SK-N-SH (cell line): Measurements from ENCODE around the gene RIT1. TPM values are rescaled to one million over a fixed set of nuclear protein-coding genes. Genes with fewer than 3 reads are reported as not detected.

Experiments
- CTCF ChIA-PET: fragments of 300-600, 350-600 bp; formaldehyde crosslinking; extraction: SDS; loops from one replicate; lab custom pipeline; 2021; lab: Yijun Ruan, JAX
- POLR2A ChIA-PET: fragments of 350-600 bp; sonication (Branson Sonifier 250); formaldehyde crosslinking; extraction: SDS; loops from one replicate; lab custom pipeline; 2020; ENCODE audit warnings: antibody characterized with exemption, inconsistent platforms; lab: Yijun Ruan, JAX
- DNase-seq: peaks from one replicate; pipeline ENCODE4 v3.0.0; 2012
- H2AFZ ChIP-seq: fragments of 200-600 bp; sonication (generic); 2 replicates; pipeline ENCODE4 v1.8.1; 2016; ENCODE audit warnings: antibody characterized with exemption, mild to moderate bottlenecking, low read depth
- H3F3A ChIP-seq: fragments of 200-600 bp; sonication (generic); replicated peaks from 2 replicates; pipeline ENCODE3; 2016; ENCODE audit warnings: antibody characterized with exemption, mild to moderate bottlenecking; ENCODE audit not compliant: insufficient read depth
- H3K27ac ChIP-seq, 2 experiments: fragments of 200-500 bp in 1 of 2; fragments of 200-600 bp in 1 of 2; sonication (Bioruptor generic) in 1 of 2; sonication (generic), shearing (Covaris generic) in 1 of 2; 2 replicates each; pipeline versions ENCODE4 v1.5.1 to v1.6.1; 2014 to 2016; ENCODE audit warnings: low read depth in 2 of 2, inconsistent platforms in 1 of 2, low read length in 1 of 2, mild to moderate bottlenecking in 1 of 2, mixed read lengths in 1 of 2
- H3K27me3 ChIP-seq: fragments of 200-600 bp; sonication (generic), shearing (Covaris generic); 2 replicates; pipeline ENCODE4 v1.6.1; 2016; ENCODE audit warnings: mixed run types; ENCODE audit not compliant: insufficient read depth
- H3K36me3 ChIP-seq, 2 experiments: fragments of 200-500 bp in 1 of 2; fragments of 200-600 bp in 1 of 2; sonication (Bioruptor generic) in 1 of 2; sonication (generic) in 1 of 2; replicated peaks in 1 of 2; 2 replicates each; pipeline versions ENCODE3 to v1.5.1; 2014 to 2016; ENCODE audit warnings: low read length in 1 of 2, mild to moderate bottlenecking in 1 of 2; ENCODE audit not compliant: insufficient read depth in 2 of 2, control insufficient read depth in 1 of 2
- H3K4me1 ChIP-seq, 2 experiments: fragments of 200-500 bp in 1 of 2; fragments of 200-600 bp in 1 of 2; sonication (Bioruptor generic) in 1 of 2; sonication (generic), shearing (Covaris generic) in 1 of 2; 2 replicates each; pipeline versions ENCODE4 v1.5.1 to v1.6.1; 2014 to 2016; ENCODE audit warnings: low read depth in 1 of 2, low read length in 1 of 2, mixed run types in 1 of 2; ENCODE audit not compliant: insufficient read depth in 2 of 2, control insufficient read depth in 1 of 2
- H3K4me2 ChIP-seq: fragments of 200-600 bp; sonication (generic), shearing (Covaris generic); 2 replicates; pipeline ENCODE4 v1.6.1; 2017; ENCODE audit warnings: mixed run types
- H3K4me3 ChIP-seq, 2 experiments: fragments of 200-500 bp in 1 of 2; fragments of 200-600 bp in 1 of 2; sonication (Bioruptor generic) in 1 of 2; sonication (generic), shearing (Covaris generic) in 1 of 2; 2 replicates each; pipeline versions ENCODE4 v1.5.1 to v1.8.1; 2014 to 2016; ENCODE audit warnings: low read depth in 2 of 2, inconsistent platforms in 1 of 2, low read length in 1 of 2, mild to moderate bottlenecking in 1 of 2, mixed read lengths in 1 of 2, moderate library complexity in 1 of 2
- H3K79me2 ChIP-seq: fragments of 200-600 bp; sonication (generic); 2 replicates; pipeline ENCODE4 v1.8.1; 2017; ENCODE audit warnings: mild to moderate bottlenecking; ENCODE audit not compliant: insufficient read depth
- H3K9ac ChIP-seq: fragments of 200-600 bp; sonication (generic); 2 replicates; pipeline ENCODE4 v1.6.1; 2017; ENCODE audit warnings: mixed run types
- H3K9me2 ChIP-seq: fragments of 200-600 bp; sonication (generic); 2 replicates; pipeline ENCODE4 v1.6.1; 2017; ENCODE audit warnings: mixed run types
- H3K9me3 ChIP-seq: fragments of 200-600 bp; sonication (generic); 2 replicates; pipeline ENCODE4 v1.6.1; 2017; ENCODE audit warnings: mixed run types, mild to moderate bottlenecking, moderate library complexity
- H4K20me1 ChIP-seq: fragments of 200-600 bp; sonication (generic); 2 replicates; pipeline ENCODE4 v1.6.1; 2017; ENCODE audit warnings: mild to moderate bottlenecking, mixed run types; ENCODE audit not compliant: insufficient read depth
- CHD2 ChIP-seq: fragments of 150-350 bp; IDR thresholded peaks from 2 replicates; pipeline ENCODE4 v1.6.1; 2018; ENCODE audit warnings: low read length; ENCODE audit not compliant: partially characterized antibody
- CTCF ChIP-seq: fragments of 200-600 bp; sonication (generic); IDR thresholded peaks from 2 replicates; pipeline ENCODE4 v1.6.1; 2017; ENCODE audit warnings: antibody characterized with exemption, mild to moderate bottlenecking, moderate library complexity
- ELF1 ChIP-seq: IDR thresholded peaks from 2 replicates; pipeline ENCODE4 v1.4.0; 2012
- EZH2phosphoT487 ChIP-seq: fragments of 200-600 bp; sonication (generic); IDR thresholded peaks from 2 replicates; pipeline ENCODE4 v1.6.1; 2017; ENCODE audit warnings: low read depth, mixed run types, mild to moderate bottlenecking, antibody characterized with exemption, moderate library complexity, borderline replicate concordance
- FOXJ3 ChIP-seq: sonication (generic); formaldehyde crosslinking; IDR thresholded peaks from 2 replicates; pipeline ENCODE4 v1.5.1; 2020; ENCODE audit warnings: mild to moderate bottlenecking, missing genetic modification reagents
- FOXM1 ChIP-seq: IDR thresholded peaks from 2 replicates; pipeline ENCODE4 v1.4.0; 2012; ENCODE audit warnings: low read depth, mild to moderate bottlenecking
- GABPA ChIP-seq: IDR thresholded peaks from 2 replicates; pipeline ENCODE4 v1.4.0; 2012; ENCODE audit warnings: low read depth, mild to moderate bottlenecking
- GATA2 ChIP-seq: sonication (generic); formaldehyde crosslinking; IDR thresholded peaks from 2 replicates; pipeline ENCODE4 v1.5.0; 2020; ENCODE audit warnings: mild to moderate bottlenecking, missing genetic modification reagents
- IRF3 ChIP-seq: fragments of 150-350 bp; IDR thresholded peaks from 2 replicates; pipeline ENCODE4 v1.6.1; 2016; ENCODE audit warnings: mild to moderate bottlenecking, low read depth, low read length
- JUND ChIP-seq: IDR thresholded peaks from 2 replicates; pipeline ENCODE4 v1.4.0; 2012
- MAX ChIP-seq: IDR thresholded peaks from 2 replicates; pipeline ENCODE4 v1.4.0; 2012; ENCODE audit warnings: low read depth
- MEF2A ChIP-seq: IDR thresholded peaks from 2 replicates; pipeline ENCODE4 v1.4.0; 2012; ENCODE audit warnings: low read depth, borderline replicate concordance
- MXI1 ChIP-seq: IDR thresholded peaks from 2 replicates; pipeline ENCODE4 v1.6.1; 2012; ENCODE audit warnings: mild to moderate bottlenecking, low read depth, low read length, improper control_type of control experiment
- NRF1 ChIP-seq: IDR thresholded peaks from 2 replicates; pipeline ENCODE4 v1.6.1; 2012; ENCODE audit warnings: low read depth, mild to moderate bottlenecking, low read length
- RAD21 ChIP-seq: IDR thresholded peaks from 2 replicates; pipeline ENCODE4 v1.6.1; 2012; ENCODE audit warnings: mild to moderate bottlenecking, low read length
- REST ChIP-seq: IDR thresholded peaks from 2 replicates; pipeline ENCODE4 v1.6.1; 2012; ENCODE audit warnings: mild to moderate bottlenecking, low read depth, low read length, moderate library complexity
- RFX5 ChIP-seq: IDR thresholded peaks from 2 replicates; pipeline ENCODE4 v1.6.1; 2012; ENCODE audit warnings: mild to moderate bottlenecking, improper control_type of control experiment, low read length
- TAF1 ChIP-seq: IDR thresholded peaks from 2 replicates; pipeline ENCODE4 v1.6.1; 2012; ENCODE audit warnings: low read depth, mild to moderate bottlenecking, low read length, moderate library complexity, borderline replicate concordance
- TEAD4 ChIP-seq: IDR thresholded peaks from 2 replicates; pipeline ENCODE4 v1.4.0; 2012; ENCODE audit warnings: mild to moderate bottlenecking, borderline replicate concordance; ENCODE audit not compliant: insufficient read depth
- USF1 ChIP-seq: IDR thresholded peaks from 2 replicates; pipeline ENCODE4 v1.4.0; 2012; ENCODE audit warnings: low read depth, borderline replicate concordance
- WGBS: methylation state at CpG from one replicate; pipeline ENCODE4 v1.1.6; 2017; ENCODE audit warnings: low lambda C conversion rate; 5-methylcytosine and 5-hydroxymethylcytosine counted together
- polyA plus RNA-seq, 3 experiments: library from polyadenylated mRNA; depleted of rRNA; stranded (reverse); fragments of >200 nt; gene quantifications; 2 replicates each; pipeline ENCODE4 v1.2.3, GENCODE V29; 2012

The RIT1 gene
- polyA plus RNA-seq, 1 of the 3 experiments (the other 2 are of a cell fraction): 28.8 TPM

- no peak overlapping the region for H3K9ac ChIP-seq
- H3K27me3 ChIP-seq: no peaks in the 10 kb centered on the region
- peaks cover 21 to 32% of the 10 kb centered on the region in 2 experiments for H3K36me3 ChIP-seq
- no peaks in the 10 kb centered on the region for H3K9me2 ChIP-seq
- no peak overlapping the region for H3K27ac ChIP-seq
- H3K79me2 ChIP-seq: no peaks in the 10 kb centered on the region
- no peak overlapping the region for H3K4me3 ChIP-seq
- no peaks in the 10 kb centered on the region for H3K9me3 ChIP-seq
- no peaks in the 10 kb centered on the region for H4K20me1 ChIP-seq
- 93% methylated on average over 6 of the region's 6 CpGs for WGBS
- H3K4me1 ChIP-seq: peaks cover 17% of the 10 kb centered on the region in 2 experiments
- no peak overlapping the region for H3K4me2 ChIP-seq
- H2AFZ ChIP-seq: no peak overlapping the region
- DNase-seq: peak; percentile 21
- peaks cover 63% of the 10 kb centered on the region for H3F3A ChIP-seq
- no peak for TF ChIP-seq CTCF
- TF ChIP-seq NRF1: no peak
- no peak for TF ChIP-seq TAF1
- TF ChIP-seq ELF1: no peak
- no peak for TF ChIP-seq RFX5
- TF ChIP-seq MAX: no peak
- TF ChIP-seq FOXM1: no peak
- no peak for TF ChIP-seq REST
- TF ChIP-seq USF1: no peak
- no peak for TF ChIP-seq IRF3
- no peak for TF ChIP-seq MXI1
- no peak for TF ChIP-seq FOXJ3
- no peak for TF ChIP-seq MEF2A
- no peak for TF ChIP-seq CHD2
- TF ChIP-seq RAD21: no peak
- no peak for TF ChIP-seq GABPA
- no peak for TF ChIP-seq GATA2
- TF ChIP-seq JUND: no peak
- TF ChIP-seq EZH2phosphoT487: no peak
- TF ChIP-seq TEAD4: no peak
- ChIA-PET CTCF (interaction anchor here (1.0 to 2.6 kb wide), 2 partner anchors 27 to 45 kb away, joined by 4 to 10 read pairs; no protein-coding TSS in a partner anchor), POLR2A (interaction anchor here (1.4 kb wide), 1 partner anchor 30 kb away, joined by 5 read pairs; no protein-coding TSS in a partner anchor)
These were observed 33.3 kb upstream of the RIT1 start for GRCh38 chr1:155944444-155944799.
